NCI-H1105 (cell line): ENCODE results near the gene MRPS2.
"Not testable (repeated sequence)": the region's sequence is repeated elsewhere in the genome, so short reads cannot be mapped to it uniquely, and the experiment has no call there.

Experiments
- DNase-seq: peaks from one replicate; lab custom pipeline; 2025; lab: John Stamatoyannopoulos, UW

The MRPS2 gene

GRCh38 chr9:135531096-135531495 is 30.6 kb downstream of the MRPS2 start:
- DNase-seq, result no peak

- DNase-seq, result no peak
These were observed 32.6 kb downstream of the MRPS2 start for GRCh38 chr9:135533113-135533512.

- no peak for DNase-seq
These were observed 33.2 kb downstream of the MRPS2 start for GRCh38 chr9:135533674-135534073.

- DNase-seq, result not testable (repeated sequence)
These were observed 33.8 kb downstream of the MRPS2 start for GRCh38 chr9:135534192-135534711.

GRCh38 chr9:135534826-135535225 is 34.3 kb downstream of the MRPS2 start:
- DNase-seq, result not testable (repeated sequence)

GRCh38 chr9:135535631-135536030 is 35.1 kb downstream of the MRPS2 start:
- not testable (repeated sequence) for DNase-seq

- no peak for DNase-seq
These were observed 35.7 kb downstream of the MRPS2 start for GRCh38 chr9:135536216-135536615.

- not testable (repeated sequence) for DNase-seq
These were observed 42.9 kb downstream of the MRPS2 start for GRCh38 chr9:135543262-135543894.

GRCh38 chr9:135544981-135545635 is 44.6 kb downstream of the MRPS2 start:
- no peak for DNase-seq

GRCh38 chr9:135545646-135546176 is 45.2 kb downstream of the MRPS2 start, which contains the start of gene OBP2A:
TSS of gene OBP2A (plus strand) at chr9:135546126. CDS start at chr9:135546181, 55 bp downstream.
- DNase-seq, result not testable (repeated sequence)

GRCh38 chr9:135546792-135547617 is 46.5 kb downstream of the MRPS2 start:
- DNase-seq, result not testable (repeated sequence)

GRCh38 chr9:135547756-135548736 is 47.6 kb downstream of the MRPS2 start:
- DNase-seq, result no peak

GRCh38 chr9:135549478-135550343 is 49.2 kb downstream of the MRPS2 start:
- DNase-seq, result not testable (repeated sequence)

GRCh38 chr9:135550344-135550918 is 49.9 kb downstream of the MRPS2 start:
- no peak for DNase-seq

GRCh38 chr9:135551031-135551430 is 50.5 kb downstream of the MRPS2 start:
- DNase-seq, result no peak

- DNase-seq, result no peak
These were observed 51.0 kb downstream of the MRPS2 start for GRCh38 chr9:135551456-135551855.

- DNase-seq, result no peak
These were observed 51.7 kb downstream of the MRPS2 start for GRCh38 chr9:135552021-135552697.

- no peak for DNase-seq
These were observed 52.3 kb downstream of the MRPS2 start for GRCh38 chr9:135552698-135553171.
